ENCODE data around the gene EIF2S2. TPM values are rescaled to one million over a fixed set of nuclear protein-coding genes. Genes with fewer than 3 reads are reported as not detected.
"Not testable (repeated sequence)": the region's sequence is repeated elsewhere in the genome, so short reads cannot be mapped to it uniquely, and the experiment has no call there.

EIF2S2 gene
- total RNA-seq (10 to 100 TPM; 32.4 to 59.7 (median 41.1) TPM), polyA plus RNA-seq (10 to 100 TPM; 22.2 to 67.7 TPM)
- long read RNA-seq, donor 1, transcript EIF2S2-201 (9 exons, 2,656 nt) = major isoform, 69 of 109 reads
- long read RNA-seq, donor 1, partial matches to known transcripts = 33 of 109 reads
- long read RNA-seq, donor 1, other reads (novel, unspliced or antisense) = 7 of 109 reads
- long read RNA-seq, donor 2, transcript EIF2S2-201 (9 exons, 2,656 nt) = major isoform, 67 of 122 reads
- long read RNA-seq, donor 2, partial matches to known transcripts = 48 of 122 reads
- long read RNA-seq, donor 2, other reads (novel, unspliced or antisense) = 7 of 122 reads
- long read RNA-seq, donor 3, transcript EIF2S2-201 (9 exons, 2,656 nt) = major isoform, 42 of 54 reads
- long read RNA-seq, donor 3, partial matches to known transcripts = 6 of 54 reads
- long read RNA-seq, donor 3, other reads (novel, unspliced or antisense) = 6 of 54 reads

GRCh38 chr20:34111702-34112599 lies at the start of gene EIF2S2:
Gene EIF2S2, minus strand, starts transcription at chr20:34112243. Its CDS starts 133 bp downstream, at chr20:34112110.
- 0% methylated on average over 81 of the region's 81 CpGs for WGBS, 2 donors
- Histone ChIP-seq H3K4me1 (peaks cover 4 to 50% (median 42%) of the 10 kb centered on the region in 9 donors), H3K4me3 (peak within 1 kb of the TSS; percentile 65 to 95 (median 80)), H3K27ac (peak within 1 kb of the TSS; percentile 77 to 98 (median 94)), H3K9me3 (no peaks in the 10 kb centered on the region), H3K27me3 (no peaks in the 10 kb centered on the region), H3K36me3 (peaks cover 0 to 23% (median 0%) of the 10 kb centered on the region in 9 donors)
- intact Hi-C loops (cut with DNase I) = loop anchor here in 2 of 10 donors (2.0 to 5.0 kb wide), 2 partner anchors 23 to 120 kb away; partner anchors contain the start of gene RALY (in 1 of the 2)
- ATAC-seq = peak; percentile 97 to 98 (median 98)
- TF ChIP-seq CTCF (IDR thresholded peaks at IDR 0.05) = no peak
- peak; percentile 94 to 96 for DNase-seq

GRCh38 chr20:34157697-34158096 lies 45.7 kb upstream of the EIF2S2 start:
- H3K4me3 ChIP-seq; H3K27ac ChIP-seq; H3K36me3 ChIP-seq; DNase-seq; ATAC-seq; H3K27me3 ChIP-seq; intact Hi-C loops (cut with DNase I); H3K9me3 ChIP-seq; H3K4me1 ChIP-seq: not testable (repeated sequence)
- 87 to 89% methylated on average over 8 of the region's 8 CpGs for WGBS, 2 donors

GRCh38 chr20:34155836-34156235 lies 43.8 kb upstream of the EIF2S2 start:
- intact Hi-C loops (cut with DNase I) = no loop called here
- Histone ChIP-seq H3K4me3 (no peak overlapping the region), H3K9me3 (peaks cover 0 to 14% (median 0%) of the 10 kb centered on the region in 11 donors), H3K4me1 (no peaks in the 10 kb centered on the region), H3K27me3 (no peaks in the 10 kb centered on the region), H3K36me3 (no peaks in the 10 kb centered on the region), H3K27ac (no peak overlapping the region)
- no peak for TF ChIP-seq CTCF (IDR thresholded peaks at IDR 0.05)
- no peak for DNase-seq
- WGBS, 2 donors = 71 to 84% methylated on average over 2 of the region's 2 CpGs
- no peak for ATAC-seq

- peaks cover 0 to 14% (median 0%) of the 10 kb centered on the region in 11 donors for H3K9me3 ChIP-seq
- intact Hi-C loops (cut with DNase I); H3K4me1 ChIP-seq; H3K27me3 ChIP-seq; ATAC-seq; H3K27ac ChIP-seq; H3K4me3 ChIP-seq; DNase-seq; H3K36me3 ChIP-seq: not testable (repeated sequence)
- 90 to 92% methylated on average over 6 of the region's 6 CpGs for WGBS, 2 donors
Measured at GRCh38 chr20:34153169-34153568, 41.1 kb upstream of the EIF2S2 start.

- ATAC-seq; H3K4me1 ChIP-seq; H3K27ac ChIP-seq; intact Hi-C loops (cut with DNase I); H3K27me3 ChIP-seq; H3K4me3 ChIP-seq; H3K36me3 ChIP-seq; DNase-seq: not testable (repeated sequence)
- H3K9me3 ChIP-seq = peaks cover 0 to 14% (median 0%) of the 10 kb centered on the region in 11 donors
- WGBS, 2 donors = 93 to 94% methylated on average over 8 of the region's 8 CpGs
Measured at GRCh38 chr20:34152073-34152472, 40.0 kb upstream of the EIF2S2 start.
